H1 (cell line): ENCODE measurements around the gene TSGA10IP. TPM values are rescaled to one million over a fixed set of nuclear protein-coding genes. Genes with fewer than 3 reads are reported as not detected.

Source experiments
- CTCF ChIA-PET: fragments of 300-600 bp; sonication (Branson Sonifier 250); formaldehyde crosslinking; loops from one replicate; lab custom pipeline; 2021; ENCODE audit not compliant: partially characterized antibody; lab: Charles Lee
- POLR2A ChIA-PET: fragments of 300-600 bp; sonication (Branson Sonifier 250); formaldehyde crosslinking; loops from one replicate; lab custom pipeline; 2021; ENCODE audit warnings: inconsistent platforms; ENCODE audit not compliant: partially characterized antibody; lab: Charles Lee
- DNase-seq, 2 experiments: peaks; one replicate each; pipeline versions ENCODE4 v3.0.0 to v3.0.0-alpha.2; 2010 to 2022; ENCODE audit warnings: low spot score in 2 of 2, low read depth in 1 of 2, mixed read lengths in 1 of 2
- FAIRE-seq: peaks from 2 replicates; lab custom pipeline; 2011; peaks lifted over from hg19 to GRCh38; lab: Jason Lieb, UNC
- H2AFZ ChIP-seq: 2 replicates; pipeline ENCODE4 v1.8.1; 2012; ENCODE audit warnings: low read length, inconsistent platforms
- H2AK5ac ChIP-seq: 2 replicates; pipeline ENCODE4 v1.6.1; 2013; ENCODE audit warnings: low read depth, low read length
- H2BK120ac ChIP-seq: replicated peaks from 2 replicates; pipeline ENCODE3; 2013; ENCODE audit warnings: low read depth, low read length, inconsistent platforms
- H2BK12ac ChIP-seq: 2 replicates; pipeline ENCODE4 v1.6.1; 2013; ENCODE audit warnings: low read depth, low read length
- H2BK15ac ChIP-seq: 2 replicates; pipeline ENCODE4 v1.6.1; 2013; ENCODE audit warnings: low read length
- H2BK20ac ChIP-seq: 2 replicates; pipeline ENCODE4 v1.6.1; 2013; ENCODE audit warnings: low read length
- H2BK5ac ChIP-seq: 2 replicates; pipeline ENCODE4 v1.6.1; 2013; ENCODE audit warnings: low read depth, low read length
- H3K14ac ChIP-seq: 2 replicates; pipeline ENCODE4 v1.6.1; 2013; ENCODE audit warnings: inconsistent platforms; ENCODE audit not compliant: insufficient read length
- H3K18ac ChIP-seq: 2 replicates; pipeline ENCODE4 v1.6.1; 2013; ENCODE audit warnings: low read length; ENCODE audit errors: extremely low read depth
- H3K23ac ChIP-seq: 2 replicates; pipeline ENCODE4 v1.6.1; 2013; ENCODE audit warnings: inconsistent platforms; ENCODE audit not compliant: insufficient read length
- H3K23me2 ChIP-seq: 2 replicates; pipeline ENCODE4 v1.6.1; 2013; ENCODE audit warnings: low read depth, low read length
- H3K27ac ChIP-seq: 2 replicates; pipeline ENCODE4 v1.6.1; 2011; ENCODE audit warnings: low read depth, low read length, inconsistent platforms
- H3K27me3 ChIP-seq, 4 experiments: replicated peaks in 1 of 4; 1 replicate in 1 of 4; 2 replicates in 3 of 4; pipeline versions ENCODE4 v1.6.1 to v1.8.1; 2011 to 2013; ENCODE audit warnings: low read length in 3 of 4, mild to moderate bottlenecking in 3 of 4, inconsistent platforms in 2 of 4, mixed read lengths in 2 of 4, moderate library complexity in 1 of 4; ENCODE audit not compliant: control insufficient read depth in 3 of 4, insufficient read depth in 3 of 4; ENCODE audit errors: extremely low read depth in 1 of 4
- H3K36me3 ChIP-seq, 4 experiments: 2 replicates each; pipeline versions ENCODE4 v1.6.1 to v1.8.1; 2011 to 2013; ENCODE audit warnings: mild to moderate bottlenecking in 4 of 4, low read length in 3 of 4, moderate library complexity in 2 of 4, control low read depth in 1 of 4, inconsistent platforms in 1 of 4; ENCODE audit not compliant: insufficient read depth in 4 of 4, control insufficient read depth in 2 of 4
- H3K4ac ChIP-seq: replicated peaks from 2 replicates; pipeline ENCODE3; 2013; ENCODE audit warnings: low read length, low read depth, mixed read lengths, inconsistent platforms; ENCODE audit not compliant: insufficient read length
- H3K4me1 ChIP-seq, 4 experiments: replicated peaks in 1 of 4; 1 replicate in 1 of 4; 2 replicates in 3 of 4; pipeline versions ENCODE4 v1.6.1 to v1.8.1; 2011 to 2013; ENCODE audit warnings: low read length in 3 of 4, inconsistent platforms in 2 of 4, mixed read lengths in 1 of 4; ENCODE audit not compliant: insufficient read depth in 4 of 4, control insufficient read depth in 3 of 4
- H3K4me2 ChIP-seq, 2 experiments: 2 replicates each; pipeline versions ENCODE4 v1.6.1 to v1.8.1; 2011 to 2013; ENCODE audit warnings: low read depth in 2 of 2, low read length in 2 of 2, control low read depth in 1 of 2, inconsistent platforms in 1 of 2, mild to moderate bottlenecking in 1 of 2; ENCODE audit not compliant: insufficient read depth in 1 of 2
- H3K4me3 ChIP-seq, 4 experiments: fragments of 200-600, 300-600 bp in 1 of 4; sonication (generic), shearing (Covaris generic), sonication (Bioruptor Twin) in 1 of 4; 2 replicates each; pipeline versions ENCODE4 v1.5.1 to v1.8.1; 2011 to 2016; ENCODE audit warnings: low read length in 4 of 4, low read depth in 3 of 4, control low read depth in 2 of 4, inconsistent platforms in 2 of 4, mild to moderate bottlenecking in 2 of 4, mixed read lengths in 1 of 4, moderate library complexity in 1 of 4; ENCODE audit not compliant: insufficient read depth in 2 of 4; ENCODE audit errors: extremely low read depth in 1 of 4
- H3K56ac ChIP-seq: replicated peaks from 2 replicates; pipeline ENCODE3; 2013; ENCODE audit warnings: low read depth, mild to moderate bottlenecking, mixed read lengths, low read length, inconsistent platforms; ENCODE audit not compliant: insufficient read length
- H3K79me1 ChIP-seq: 2 replicates; pipeline ENCODE4 v1.6.1; 2013; ENCODE audit warnings: low read depth, low read length, control low read depth
- H3K79me2 ChIP-seq, 2 experiments: 2 replicates each; pipeline versions ENCODE4 v1.6.1 to v1.8.1; 2012 to 2013; ENCODE audit warnings: low read length in 2 of 2, mild to moderate bottlenecking in 2 of 2, inconsistent platforms in 1 of 2; ENCODE audit not compliant: insufficient read depth in 2 of 2, control insufficient read depth in 1 of 2
- H3K9ac ChIP-seq, 4 experiments: replicated peaks in 1 of 4; 1 replicate in 1 of 4; 2 replicates in 3 of 4; pipeline versions ENCODE4 v1.6.1 to v1.8.1; 2011 to 2013; ENCODE audit warnings: low read depth in 3 of 4, low read length in 3 of 4, control low read depth in 2 of 4, mild to moderate bottlenecking in 2 of 4, moderate library complexity in 2 of 4, inconsistent platforms in 1 of 4; ENCODE audit errors: extremely low read depth in 1 of 4
- H3K9me3 ChIP-seq, 2 experiments: 2 replicates each; pipeline versions ENCODE4 v1.6.1 to v1.8.1; 2012 to 2013; ENCODE audit warnings: mild to moderate bottlenecking in 2 of 2, moderate library complexity in 2 of 2, control low read depth in 1 of 2, inconsistent platforms in 1 of 2, low read depth in 1 of 2, low read length in 1 of 2, mixed read lengths in 1 of 2; ENCODE audit not compliant: insufficient read depth in 2 of 2
- H4K20me1 ChIP-seq, 2 experiments: replicated peaks in 1 of 2; 2 replicates each; pipeline versions ENCODE3 to v1.8.1; 2011 to 2013; ENCODE audit warnings: inconsistent platforms in 2 of 2, low read length in 2 of 2, mild to moderate bottlenecking in 1 of 2; ENCODE audit not compliant: insufficient read depth in 2 of 2, control insufficient read depth in 1 of 2
- H4K5ac ChIP-seq: 2 replicates; pipeline ENCODE4 v1.6.1; 2013; ENCODE audit warnings: low read length, low read depth, mixed read lengths, inconsistent platforms; ENCODE audit not compliant: insufficient read length
- H4K8ac ChIP-seq: 2 replicates; pipeline ENCODE4 v1.8.0; 2013; ENCODE audit warnings: mild to moderate bottlenecking, moderate library complexity, low read length, inconsistent platforms; ENCODE audit not compliant: insufficient read depth; ENCODE audit errors: extremely low read depth
- H4K91ac ChIP-seq: replicated peaks from 2 replicates; pipeline ENCODE3; 2013; ENCODE audit warnings: low read length, mixed read lengths, inconsistent platforms; ENCODE audit not compliant: insufficient read length
- HDAC2 ChIP-seq, 2 experiments: fragments of 300-600 bp in 1 of 2; sonication (generic) in 1 of 2; IDR thresholded peaks; 2 replicates each; pipeline ENCODE4 v1.6.1; 2011 to 2012; ENCODE audit warnings: low read depth in 2 of 2, low read length in 2 of 2, mild to moderate bottlenecking in 2 of 2, moderate library complexity in 2 of 2, borderline replicate concordance in 1 of 2, inconsistent platforms in 1 of 2
- PHF8 ChIP-seq: fragments of 200-600 bp; sonication (generic); conservative IDR thresholded peaks from 2 replicates; pipeline ENCODE4 v1.7.1; 2012; ENCODE audit warnings: low read depth, mild to moderate bottlenecking, inconsistent platforms, low read length, moderate library complexity
- POLR2AphosphoS5 ChIP-seq: IDR thresholded peaks from 2 replicates; pipeline ENCODE4 v1.6.1; 2011; ENCODE audit warnings: low read depth, low read length
- POU5F1 ChIP-seq: IDR thresholded peaks from 2 replicates; pipeline ENCODE4 v1.6.1; 2011; ENCODE audit warnings: low read depth, mild to moderate bottlenecking, low read length, moderate library complexity
- SIRT6 ChIP-seq: IDR thresholded peaks from one replicate; pipeline ENCODE4 v1.7.1; 2012; ENCODE audit warnings: low read length, inconsistent platforms
- TEAD4 ChIP-seq: IDR thresholded peaks from 2 replicates; pipeline ENCODE4 v1.6.1; 2012; ENCODE audit warnings: low read depth, low read length, inconsistent platforms, mixed read lengths
- WGBS, 2 experiments: shearing (Covaris generic) in 1 of 2; methylation state at CpG; one replicate each; pipeline versions ENCODE4 v1.1.6 to v1.1.7; 2013 to 2015; ENCODE audit warnings: low lambda C conversion rate in 2 of 2, mixed read lengths in 2 of 2, inconsistent platforms in 1 of 2, low coverage in 1 of 2, missing lambda C conversion rate in 1 of 2; ENCODE audit not compliant: insufficient replicate concordance in 2 of 2, insufficient coverage in 1 of 2, insufficient read length in 1 of 2; ENCODE audit errors: extremely low coverage in 1 of 2, missing lambda C conversion rate in 1 of 2; 5-methylcytosine and 5-hydroxymethylcytosine counted together
- polyA plus RNA-seq, 7 experiments: library from polyadenylated mRNA; depleted of rRNA in 3 of 7; stranded (reverse) in 5 of 7; unstranded in 2 of 7; fragments of >200 nt in 5 of 7; fragments of 200-250 nt in 2 of 7; gene quantifications; 1 replicate in 5 of 7; 2 replicates in 1 of 7; 4 replicates in 1 of 7; pipeline versions ENCODE4 v1.2.1 to v1.2.3, GENCODE V29; 2011 to 2013; ENCODE audit warnings: missing spikeins in 2 of 7, mixed read lengths in 2 of 7
- total RNA-seq: library from RNA; stranded (reverse); fragmentation: NEBNext Ultra II Directional; extraction: Animal tissue kit (Norgen Biotek cat#: 25700); gene quantifications from 2 replicates; pipeline ENCODE4 v1.2.1, GENCODE V29; 2021

Gene TSGA10IP
- total and polyA plus RNA-seq, 2 of the 8 experiments (the other 6 are each of a cell fraction or from before 2014, with no cell fraction given) = 1.9 to 6.0 TPM

DNA sequence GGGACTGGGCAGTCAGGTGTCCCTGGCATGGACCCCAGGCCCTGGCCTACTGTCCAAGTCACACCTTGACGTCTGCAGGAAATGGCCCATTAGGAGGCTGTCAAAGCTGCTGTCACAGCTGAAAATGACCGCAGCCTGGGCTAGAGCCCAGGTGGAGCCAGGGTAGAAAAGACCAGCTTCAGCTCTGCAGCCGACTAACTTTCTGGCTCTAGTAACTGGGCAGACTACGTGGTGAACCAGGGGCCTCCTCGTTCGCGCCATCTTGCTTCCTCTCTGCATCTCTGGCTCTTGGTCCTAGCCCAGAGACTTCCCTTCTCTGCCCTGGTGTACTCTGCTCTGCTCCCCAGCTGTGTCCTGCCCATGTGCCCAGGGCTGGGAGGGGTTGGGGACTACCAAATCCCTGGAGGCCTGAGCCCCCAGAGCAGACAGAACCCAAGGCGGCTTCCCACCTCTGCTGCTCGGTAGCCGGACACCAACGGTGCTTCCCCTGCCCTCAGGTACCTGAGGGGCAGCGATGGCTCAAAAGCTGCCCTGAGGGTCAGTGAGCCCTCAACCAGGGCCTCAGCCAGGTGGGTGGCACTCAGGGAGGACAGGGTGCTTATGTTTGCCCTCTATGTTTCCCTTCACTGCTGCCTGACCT is 35.9 kb downstream of the TSGA10IP start:
- Histone ChIP-seq H3K4me1 (no peaks in the 10 kb centered on the region), H3K14ac (no peak overlapping the region), H3K27ac (no peak overlapping the region), H2BK12ac (no peak overlapping the region), H3K56ac (no peak overlapping the region), H2AFZ (no peak overlapping the region), H3K23me2 (no peaks in the 10 kb centered on the region), H3K79me1 (no peaks in the 10 kb centered on the region), H2BK5ac (no peak overlapping the region), H4K5ac (no peak overlapping the region), H2BK15ac (no peak overlapping the region), H2AK5ac (no peak overlapping the region), H3K4me2 (no peak overlapping the region), H4K8ac (no peak overlapping the region), H2BK120ac (no peak overlapping the region), H3K9me3 (no peaks in the 10 kb centered on the region)
- FAIRE-seq = no peak
- POLR2A ChIA-PET = interaction anchor here (0.6 to 1.8 kb wide), 6 partner anchors 14 to 128 kb away, joined by 3 to 5 read pairs (median 3); no protein-coding TSS in a partner anchor
- TF ChIP-seq TEAD4 (no peak), PHF8 (no peak), POLR2AphosphoS5 (no peak), HDAC2 (IDR thresholded peaks at IDR 0.05; ENCODE audit: borderline replicate concordance in 1 of 2, low read depth in 2 of 2, low read length in 2 of 2) (no peak), POU5F1 (no peak), SIRT6 (no peak)
- TF ChIP-seq, all 59 proteins: peak for 0
- no peaks in the 10 kb centered on the region for H3K27me3 ChIP-seq
- no peaks in the 10 kb centered on the region for H3K79me2 ChIP-seq
- H3K4me3 ChIP-seq = no peak overlapping the region
- H4K91ac ChIP-seq = no peak overlapping the region
- H3K18ac ChIP-seq = no peak overlapping the region
- peaks cover 0 to 2% of the 10 kb centered on the region in 2 experiments for H4K20me1 ChIP-seq
- no peak overlapping the region for H2BK20ac ChIP-seq
- 85% methylated on average over 5 of the region's 12 CpGs; no CpG with 5 or more reads in 1 of the 2 experiments for WGBS, 2 experiments
- H3K9ac ChIP-seq = no peak overlapping the region
- H3K36me3 ChIP-seq = peaks cover 4 to 24% (median 19%) of the 10 kb centered on the region in 4 experiments; a peak in 7 of 8 replicates
- H3K4ac ChIP-seq = no peak overlapping the region
- CTCF ChIA-PET = interaction anchor here (1.1 to 18.4 kb wide), 4 partner anchors 92 to 276 kb away, joined by 3 to 281 read pairs (median 4); partner anchors contain the start of genes CCDC85B and FIBP
- H3K23ac ChIP-seq = no peak overlapping the region
- no peak for DNase-seq
